ENCODE measurements around the gene LOXL4.

The LOXL4 gene

GRCh38 chr10:98294270-98294627 lies 26.3 kb upstream of the LOXL4 start:
- no peak for DNase-seq

GRCh38 chr10:98293550-98294269 lies 25.7 kb upstream of the LOXL4 start:
- DNase-seq, result no peak

GRCh38 chr10:98292971-98293370 lies 25.0 kb upstream of the LOXL4 start:
- no peak for DNase-seq

DNA sequence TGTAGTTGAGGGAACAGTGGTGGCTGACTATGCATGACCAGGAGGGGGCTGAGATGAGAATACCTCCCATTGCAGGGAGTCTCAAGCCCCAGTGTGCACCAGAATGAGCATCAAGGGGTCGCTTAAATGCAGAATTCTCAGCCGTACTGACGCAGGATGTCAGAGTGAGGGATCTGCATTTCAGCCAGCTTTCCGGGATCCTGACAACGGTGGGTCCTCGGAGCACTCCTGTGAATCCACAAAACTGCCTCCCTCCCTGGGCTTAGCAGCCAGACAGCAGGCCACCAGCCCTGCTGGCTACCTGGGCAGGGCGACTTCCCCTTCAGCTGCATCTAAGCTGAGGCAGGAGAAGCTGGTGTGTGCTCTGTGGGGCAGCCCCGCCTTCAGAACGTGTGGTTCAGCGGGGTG lies 21.8 kb upstream of the LOXL4 start:
- no peak for DNase-seq

DNA sequence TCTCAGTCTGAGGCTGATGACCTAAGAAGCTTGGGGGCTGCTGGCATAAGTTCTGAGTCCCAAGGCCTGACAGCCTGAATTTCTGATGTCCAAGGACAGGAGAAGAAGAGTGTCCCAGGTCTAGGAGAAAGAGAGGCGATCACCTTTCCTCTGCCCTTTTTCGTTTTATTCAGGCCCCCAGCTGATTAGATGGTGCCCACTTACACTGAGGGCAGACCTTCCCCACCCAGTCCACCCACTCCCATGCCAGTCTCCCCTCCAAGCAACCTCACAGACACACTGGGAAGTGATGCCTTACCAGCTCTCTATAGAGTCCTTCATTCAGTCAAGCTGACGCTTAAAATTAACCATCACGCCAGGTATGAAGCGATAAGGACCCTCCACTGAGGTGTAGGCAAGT lies 19.3 kb upstream of the LOXL4 start:
- DNase-seq, result no peak

DNA sequence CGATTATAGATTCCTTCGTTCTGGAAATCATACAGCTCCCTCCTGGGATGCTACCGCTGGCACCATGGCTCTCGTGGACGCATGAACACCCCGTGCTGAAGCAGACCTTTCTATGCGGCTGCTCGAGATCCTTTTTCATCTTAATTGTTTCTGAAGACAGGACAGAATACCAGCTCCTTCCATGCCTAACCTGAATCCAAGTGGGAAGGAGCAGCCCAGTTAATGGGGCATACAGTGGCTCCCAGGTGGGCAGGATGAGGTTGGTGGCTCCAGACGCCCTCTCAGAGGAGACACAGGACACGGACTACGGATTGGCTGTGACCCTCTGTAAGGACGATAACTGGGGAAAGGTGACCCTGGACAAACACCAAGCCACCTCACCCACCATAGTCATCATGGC lies 18.4 kb upstream of the LOXL4 start:
- no peak for DNase-seq

DNA sequence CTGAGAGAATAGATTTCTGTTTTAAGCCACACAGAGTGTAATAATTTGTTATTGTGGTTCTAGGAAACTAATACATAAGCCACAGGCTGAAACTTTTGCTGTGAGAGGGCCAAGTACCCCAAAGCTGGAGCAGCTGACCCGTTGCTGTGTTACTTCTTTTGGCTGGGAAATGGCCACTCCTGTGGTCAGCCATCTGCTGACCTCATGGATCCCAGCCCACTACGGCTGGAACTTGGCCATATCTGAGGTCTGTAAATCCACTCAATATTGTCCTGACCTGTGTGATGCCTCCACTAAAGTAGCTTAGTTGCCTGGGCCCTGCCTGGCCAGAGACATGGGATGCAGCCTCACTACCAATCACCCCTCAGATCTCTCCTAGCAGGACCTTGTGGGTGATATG lies 17.4 kb upstream of the LOXL4 start:
- no peak for DNase-seq

- DNase-seq, result no peak
Observed at GRCh38 chr10:98276311-98276710, 8.3 kb upstream of the LOXL4 start.

- DNase-seq, result no peak
Observed at GRCh38 chr10:98274562-98274961, 6.6 kb upstream of the LOXL4 start.

GRCh38 chr10:98273057-98273850 lies 5.3 kb upstream of the LOXL4 start:
- DNase-seq, result no peak

- DNase-seq, result no peak
Observed at GRCh38 chr10:98272656-98273055, 4.7 kb upstream of the LOXL4 start.

DNA sequence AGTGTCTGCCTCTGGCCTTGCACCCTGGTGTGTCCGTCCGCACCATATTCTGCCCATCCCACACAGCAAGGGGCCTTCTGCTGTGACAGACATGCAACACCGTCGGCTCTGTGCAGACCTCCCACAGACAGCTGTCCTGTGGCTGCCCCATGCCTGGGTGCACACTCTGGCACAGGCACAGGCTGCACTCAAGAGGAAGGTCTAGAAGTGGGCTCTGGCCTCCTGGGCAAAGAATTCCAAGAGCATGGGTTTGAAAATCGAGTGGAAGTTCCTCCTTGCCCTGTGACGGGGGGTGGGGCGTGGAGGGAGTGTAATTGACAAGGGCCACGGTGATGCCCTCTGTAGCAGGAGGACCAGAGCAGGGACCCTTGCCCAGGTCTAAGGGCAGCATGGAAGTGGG lies 4.3 kb upstream of the LOXL4 start:
- no peak for DNase-seq

GRCh38 chr10:98270786-98271185 lies 2.8 kb upstream of the LOXL4 start:
- no peak for DNase-seq

GRCh38 chr10:98270073-98270740 lies 2.2 kb upstream of the LOXL4 start:
- no peak for DNase-seq

- no peak for DNase-seq
Observed at GRCh38 chr10:98269435-98269912, 1.5 kb upstream of the LOXL4 start.

GRCh38 chr10:98268694-98269431 lies 869 bp upstream of the LOXL4 start:
- no peak for DNase-seq

- DNase-seq, result no peak
Observed at GRCh38 chr10:98267069-98267893, 713 bp downstream of the LOXL4 start.

DNA sequence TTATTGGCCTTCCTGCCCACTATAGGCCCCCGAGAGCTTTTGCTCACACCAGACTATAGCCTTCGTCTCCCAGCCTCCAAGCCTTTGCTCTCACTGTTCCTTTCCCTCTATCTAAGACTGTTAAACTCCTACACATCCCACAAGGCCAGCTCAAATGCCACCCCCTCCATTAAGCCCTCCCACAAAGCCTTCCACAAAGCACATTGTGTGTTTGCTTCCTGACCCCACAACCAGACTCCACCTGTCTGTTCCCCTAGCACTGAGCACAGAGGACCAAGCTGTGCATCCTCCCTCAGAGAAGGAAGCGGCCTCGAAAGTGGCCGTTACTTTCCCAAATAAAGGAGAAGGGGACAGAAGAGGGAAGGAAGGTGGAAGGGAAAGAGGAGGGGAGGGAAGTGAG lies 1.3 kb downstream of the LOXL4 start:
- no peak for DNase-seq

GRCh38 chr10:98265403-98266378 lies 2.3 kb downstream of the LOXL4 start:
- DNase-seq, result no peak

DNA sequence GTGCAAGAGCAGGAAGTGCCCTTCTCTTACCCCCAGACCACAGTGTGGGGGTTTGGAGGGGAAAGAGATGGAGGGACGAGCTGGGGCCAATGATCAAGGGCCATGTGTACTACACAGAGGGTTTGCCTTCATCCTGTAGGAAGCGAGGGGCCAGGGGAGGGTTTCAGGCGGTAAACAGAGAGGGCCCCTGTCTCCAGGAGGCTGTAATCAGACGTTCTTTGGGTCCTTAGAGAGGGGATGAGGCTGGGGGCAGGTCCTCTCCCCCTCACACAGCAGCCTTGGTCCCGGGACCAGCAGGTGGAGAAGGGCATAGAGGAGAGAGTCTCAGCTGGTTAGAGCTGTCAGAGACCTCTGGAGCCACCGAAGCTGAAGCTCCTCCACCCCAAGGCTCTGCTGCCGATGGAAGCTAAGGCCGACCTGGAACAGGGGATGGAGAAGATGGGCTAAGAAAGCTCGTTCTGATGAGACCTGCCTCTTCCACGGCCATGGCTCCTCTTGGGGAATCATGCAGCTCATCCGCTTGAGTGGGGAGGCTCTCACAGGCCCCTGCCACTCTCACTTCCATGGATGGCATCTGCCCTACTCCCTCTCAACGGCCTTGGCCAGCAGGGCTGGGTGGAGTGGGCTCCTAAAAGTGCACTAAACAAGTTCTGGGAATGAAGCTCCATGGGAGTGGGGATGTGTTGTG lies 3.5 kb downstream of the LOXL4 start:
- no peak for DNase-seq
